HG03354 (cell line): ENCODE results near the gene SLC33A1.
"Not testable (repeated sequence)": the region's sequence is repeated elsewhere in the genome, so short reads cannot be mapped to it uniquely, and the experiment has no call there.

Experiments used
- ATAC-seq: cut with Tn5 transposase; IDR thresholded peaks from one replicate; pipeline ENCODE4 v1.9.1; 2021; ENCODE audit warnings: mild to moderate bottlenecking; ENCODE audit not compliant: unreplicated experiment, poor library complexity, severe bottlenecking

Gene SLC33A1

DNA sequence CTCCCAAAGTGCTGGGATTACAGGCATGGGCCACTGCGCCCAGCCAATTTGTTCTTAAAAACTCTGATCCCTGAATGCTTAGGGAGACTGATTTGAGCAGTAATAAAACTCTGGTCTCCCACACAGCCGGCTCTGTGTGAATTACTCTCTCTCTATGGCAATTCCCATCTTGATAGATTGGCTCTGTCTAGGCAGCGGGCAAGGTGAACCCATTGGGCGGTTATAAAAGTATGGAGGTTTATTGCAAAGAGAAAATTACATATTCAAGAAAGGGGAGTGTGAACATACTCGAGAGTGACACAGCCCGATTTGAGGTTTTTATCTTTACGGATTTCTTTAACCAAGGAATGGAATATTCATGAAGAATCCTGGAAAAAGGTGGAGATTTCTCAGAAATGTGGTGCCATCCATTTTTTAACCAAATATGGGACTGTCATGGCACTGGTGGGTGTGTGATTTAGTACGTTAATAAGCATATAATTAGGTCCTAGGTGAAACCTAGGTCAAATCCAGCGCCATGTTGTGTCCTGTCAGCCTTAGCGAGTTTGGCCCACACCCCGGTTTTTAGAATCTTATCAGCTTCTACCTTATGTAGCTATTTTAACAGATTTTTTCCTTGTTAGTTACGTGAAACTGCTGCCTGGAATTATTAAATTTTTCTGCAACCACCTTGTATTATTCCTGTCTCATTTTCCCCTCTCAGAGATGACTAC, 9.0 kb upstream of the SLC33A1 start:
- no peak for ATAC-seq

GRCh38 chr3:155862290-155862982, 8.2 kb upstream of the SLC33A1 start:
- not testable (repeated sequence) for ATAC-seq

GRCh38 chr3:155861476-155862183, 7.4 kb upstream of the SLC33A1 start:
- ATAC-seq: no peak

DNA sequence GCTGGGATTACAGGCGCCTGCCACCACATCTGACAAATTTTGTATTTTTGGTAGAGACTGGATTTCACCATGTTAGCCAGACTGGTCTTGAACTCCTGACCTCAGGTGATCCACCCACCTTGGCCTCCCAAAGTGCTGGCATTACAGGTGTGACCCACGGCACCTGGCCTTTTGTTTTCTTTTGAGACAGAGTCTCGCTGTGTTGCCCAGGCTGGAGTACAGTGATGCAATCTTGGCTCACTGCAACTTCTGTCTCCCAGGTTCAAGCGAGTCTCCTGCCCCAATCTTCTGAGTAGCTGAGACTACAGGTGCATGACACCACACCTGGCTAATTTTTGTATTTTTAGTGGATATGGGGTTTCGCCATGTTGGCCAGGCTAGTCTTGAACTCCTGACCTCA, 6.2 kb upstream of the SLC33A1 start:
- not testable (repeated sequence) for ATAC-seq

DNA sequence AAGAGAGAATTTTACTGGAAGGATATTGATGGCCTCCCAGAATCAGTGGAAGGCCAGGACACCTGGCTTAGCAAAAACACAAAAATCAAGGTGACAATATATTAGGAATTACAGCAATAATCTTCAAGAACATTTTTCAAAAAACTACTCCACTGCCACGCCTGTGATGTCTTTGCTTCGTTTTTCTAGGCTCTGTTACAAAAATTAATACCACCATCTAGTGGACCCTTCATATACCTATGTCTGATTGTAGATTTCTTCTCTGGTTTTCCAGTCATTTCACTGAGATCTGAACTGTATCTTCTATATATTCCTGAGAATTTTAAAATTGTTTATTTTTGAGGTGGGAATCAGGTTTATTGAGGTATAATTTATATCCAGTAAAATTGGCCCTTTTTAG, 5.6 kb upstream of the SLC33A1 start:
- ATAC-seq: peak; percentile 44

- ATAC-seq: peak; percentile 17
Observed at GRCh38 chr3:155853214-155854140, 750 bp downstream of the SLC33A1 start.

DNA sequence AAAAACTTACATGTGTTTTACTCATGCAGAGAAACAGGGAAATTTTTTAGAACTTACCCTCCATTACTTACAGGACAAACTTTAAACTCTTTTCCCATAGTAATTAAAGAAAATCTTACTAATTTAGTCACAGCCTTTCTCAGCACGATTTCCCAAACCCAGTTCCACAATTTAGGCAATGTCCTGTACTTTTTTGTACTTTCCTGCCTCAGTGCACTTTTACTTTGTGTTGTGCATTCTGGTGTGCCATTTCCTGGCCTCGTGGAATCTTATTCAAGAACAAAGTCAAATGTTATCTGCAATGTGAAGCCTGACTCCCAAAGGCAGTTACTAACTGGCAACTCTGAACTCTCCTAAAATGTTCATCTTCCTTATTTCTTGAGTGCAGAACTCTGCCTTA, 1.9 kb downstream of the SLC33A1 start:
- no peak for ATAC-seq

DNA sequence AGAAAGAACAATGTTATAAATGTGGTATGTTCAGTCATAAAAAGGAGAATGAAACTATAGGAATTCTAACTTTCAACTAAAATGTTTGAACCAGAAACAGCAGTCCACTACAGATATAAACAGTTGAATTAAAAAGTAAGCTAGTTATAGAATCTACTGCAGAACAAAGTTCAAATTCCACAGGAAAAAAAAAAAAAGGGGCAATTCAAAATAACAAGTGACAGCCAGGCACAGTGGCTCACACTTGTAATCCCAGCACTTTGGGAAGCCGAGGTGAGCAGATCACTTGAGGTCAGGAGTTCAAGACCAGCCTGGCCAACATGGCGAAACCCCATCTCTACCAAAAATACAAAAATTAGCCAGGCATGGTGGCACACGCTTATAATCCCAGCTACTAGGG, 4.8 kb downstream of the SLC33A1 start:
- ATAC-seq: not testable (repeated sequence)

- no peak for ATAC-seq
Observed at GRCh38 chr3:155847993-155848392, 6.2 kb downstream of the SLC33A1 start.

DNA sequence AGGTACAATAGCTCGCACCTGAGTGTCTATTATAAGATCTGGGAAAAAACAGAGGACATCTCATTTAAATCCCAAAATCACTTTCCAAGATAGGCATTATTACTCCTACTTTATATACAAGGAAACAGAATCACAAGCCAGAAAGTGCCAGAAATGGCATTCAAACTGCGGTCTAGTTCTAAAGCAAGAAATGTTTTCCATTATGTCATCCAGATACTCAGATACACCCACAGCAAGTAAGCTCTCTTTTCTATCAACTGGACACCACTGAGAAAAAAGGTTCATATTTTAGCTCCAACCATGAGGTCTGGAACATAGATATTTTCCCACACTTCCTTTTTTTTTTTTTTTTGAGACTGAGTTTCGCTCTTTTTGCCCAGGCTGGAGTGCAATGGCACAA, 8.1 kb downstream of the SLC33A1 start:
- no peak for ATAC-seq

DNA sequence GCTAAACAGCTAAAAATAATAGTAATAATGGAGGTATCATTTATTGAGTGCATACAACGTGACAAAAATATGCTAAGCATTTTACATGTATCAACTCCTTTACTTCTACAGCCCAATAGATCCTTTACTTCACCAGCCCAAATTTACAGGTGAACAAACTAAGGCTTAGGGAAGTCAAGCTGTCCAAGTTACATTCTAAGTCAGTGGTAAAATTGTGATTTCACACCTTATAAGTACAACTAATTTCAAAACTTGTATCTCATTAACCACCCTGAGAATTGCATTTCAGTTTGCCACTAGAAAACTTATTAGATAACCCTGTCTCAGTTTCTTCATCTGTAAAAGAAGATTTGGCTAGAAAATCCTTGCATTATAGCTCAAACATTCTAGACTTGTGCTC, 10.7 kb downstream of the SLC33A1 start:
- ATAC-seq: no peak

DNA sequence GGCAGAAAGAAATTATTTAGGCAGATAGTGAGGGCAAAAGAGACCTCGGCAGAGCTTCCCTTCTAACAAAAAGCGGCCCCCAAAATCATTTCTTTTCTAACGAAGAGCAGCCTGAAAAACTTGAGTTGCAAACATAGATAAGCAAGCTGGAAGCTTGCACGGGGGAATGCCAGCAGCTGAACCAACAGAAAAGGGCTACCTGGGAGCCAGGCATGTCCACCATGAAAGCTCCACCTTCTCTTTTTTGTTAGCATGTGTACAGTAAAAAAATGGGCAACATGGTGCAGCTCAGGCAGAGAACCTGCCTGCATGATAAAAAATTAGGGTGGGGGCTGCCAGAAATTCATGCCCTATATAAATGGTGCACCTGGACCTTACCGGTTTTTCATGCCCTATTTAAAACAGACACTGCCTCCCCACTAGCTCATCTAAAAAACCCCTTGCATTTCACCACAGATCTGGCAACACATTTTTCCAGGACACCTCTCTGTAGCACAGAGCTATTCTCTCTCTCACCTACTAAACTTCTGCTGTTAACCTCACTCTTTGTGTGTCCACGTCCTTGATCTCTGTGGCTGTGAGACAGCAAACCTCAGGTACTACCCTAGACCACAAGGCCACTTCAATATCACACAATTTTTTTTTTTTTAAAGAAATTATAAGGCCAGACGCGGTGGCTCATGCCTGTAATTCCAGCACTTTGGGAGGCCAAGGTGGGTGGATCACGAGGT, 18.7 kb downstream of the SLC33A1 start:
- no peak for ATAC-seq

DNA sequence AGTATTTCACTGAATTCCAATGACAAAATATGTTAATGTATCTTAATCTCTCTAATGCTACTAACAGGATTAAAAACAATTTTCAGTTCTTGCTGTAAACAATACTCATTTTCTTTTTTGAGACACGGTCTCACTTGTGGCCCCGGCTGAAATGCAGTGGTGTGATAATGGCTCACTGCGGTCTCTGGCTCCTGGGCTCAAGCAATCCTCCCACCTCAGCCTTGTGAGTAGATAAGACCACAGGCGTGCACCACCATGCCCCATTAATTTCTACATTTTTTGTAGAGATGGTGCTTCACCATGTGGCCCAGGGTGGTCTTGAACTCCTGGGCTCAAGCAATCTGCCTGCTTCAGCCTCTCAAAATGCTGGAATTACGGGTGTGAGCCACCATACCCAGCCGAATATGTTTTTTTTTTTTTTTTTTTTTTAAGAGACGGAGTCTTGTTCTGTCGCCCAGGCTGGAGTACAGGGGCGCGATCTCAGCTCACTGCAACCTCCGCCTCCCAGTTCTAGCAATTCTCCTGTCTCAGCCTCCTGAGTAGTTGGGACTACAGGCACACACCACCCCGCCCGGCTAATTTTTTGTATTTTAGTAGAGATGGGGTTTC, 25.6 kb downstream of the SLC33A1 start:
- ATAC-seq: not testable (repeated sequence)

DNA sequence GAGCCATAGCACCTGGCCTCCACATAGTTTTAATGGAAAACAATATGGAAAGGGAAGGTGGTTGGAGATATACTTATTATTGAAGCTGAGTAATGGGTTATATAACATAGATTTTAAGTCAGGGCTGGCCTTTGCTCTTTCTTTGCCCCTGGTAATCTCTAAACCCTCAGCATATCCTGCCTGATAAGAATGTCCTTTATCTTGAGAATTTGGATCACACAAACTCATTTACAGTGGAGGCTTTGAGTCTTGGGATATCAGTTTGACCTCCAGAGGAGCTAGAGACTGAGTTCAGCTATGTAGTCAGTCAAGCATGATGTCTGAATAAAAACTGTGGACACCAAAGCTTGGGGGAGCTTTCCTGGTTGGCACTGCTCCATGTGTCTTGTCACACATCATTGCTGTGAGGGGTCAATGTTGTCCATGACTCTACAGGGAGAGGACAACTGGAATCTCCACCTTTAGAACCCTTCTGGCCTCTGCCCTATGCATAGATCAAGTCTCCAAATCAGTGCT, 39.1 kb downstream of the SLC33A1 start:
- ATAC-seq: no peak

DNA sequence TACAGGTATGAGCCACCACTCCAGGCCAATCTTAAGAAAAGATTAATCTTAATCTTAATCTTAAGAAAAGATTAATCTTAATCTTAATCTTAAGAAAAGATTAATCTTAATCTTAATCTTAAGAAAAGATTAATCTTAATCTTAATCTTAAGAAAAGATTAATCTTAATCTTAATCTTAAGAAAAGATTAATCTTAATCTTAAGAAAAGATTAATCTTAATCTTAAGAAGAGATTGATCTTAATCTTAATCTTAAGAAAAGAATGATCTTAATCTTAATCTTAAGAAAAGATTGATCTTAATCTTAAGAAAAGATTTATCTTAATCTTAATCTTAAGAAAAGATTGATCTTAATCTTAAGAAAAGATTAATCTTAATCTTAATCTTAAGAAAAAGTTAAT, 41.0 kb downstream of the SLC33A1 start:
- not testable (repeated sequence) for ATAC-seq

- ATAC-seq: no peak
Observed at GRCh38 chr3:155809181-155809580, 45.0 kb downstream of the SLC33A1 start.

DNA sequence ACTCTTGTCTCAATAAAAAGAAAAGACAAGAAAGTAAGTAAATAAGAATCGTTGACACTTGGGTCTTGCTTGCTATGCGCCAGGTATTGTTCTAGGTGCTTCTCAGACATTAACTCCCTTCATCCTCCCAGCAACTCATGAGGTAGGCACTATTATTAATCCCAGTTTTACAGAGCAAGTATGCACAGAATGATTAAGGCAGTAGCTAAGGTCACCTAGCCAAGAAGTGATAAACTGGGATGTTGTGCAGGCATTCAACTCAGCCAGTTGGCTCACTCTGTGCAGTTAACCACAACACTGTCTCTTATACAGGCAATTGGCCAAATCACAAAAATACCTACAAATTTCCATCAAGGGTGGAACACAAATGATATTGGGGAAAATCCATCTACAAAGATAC, 46.4 kb downstream of the SLC33A1 start:
- no peak for ATAC-seq

DNA sequence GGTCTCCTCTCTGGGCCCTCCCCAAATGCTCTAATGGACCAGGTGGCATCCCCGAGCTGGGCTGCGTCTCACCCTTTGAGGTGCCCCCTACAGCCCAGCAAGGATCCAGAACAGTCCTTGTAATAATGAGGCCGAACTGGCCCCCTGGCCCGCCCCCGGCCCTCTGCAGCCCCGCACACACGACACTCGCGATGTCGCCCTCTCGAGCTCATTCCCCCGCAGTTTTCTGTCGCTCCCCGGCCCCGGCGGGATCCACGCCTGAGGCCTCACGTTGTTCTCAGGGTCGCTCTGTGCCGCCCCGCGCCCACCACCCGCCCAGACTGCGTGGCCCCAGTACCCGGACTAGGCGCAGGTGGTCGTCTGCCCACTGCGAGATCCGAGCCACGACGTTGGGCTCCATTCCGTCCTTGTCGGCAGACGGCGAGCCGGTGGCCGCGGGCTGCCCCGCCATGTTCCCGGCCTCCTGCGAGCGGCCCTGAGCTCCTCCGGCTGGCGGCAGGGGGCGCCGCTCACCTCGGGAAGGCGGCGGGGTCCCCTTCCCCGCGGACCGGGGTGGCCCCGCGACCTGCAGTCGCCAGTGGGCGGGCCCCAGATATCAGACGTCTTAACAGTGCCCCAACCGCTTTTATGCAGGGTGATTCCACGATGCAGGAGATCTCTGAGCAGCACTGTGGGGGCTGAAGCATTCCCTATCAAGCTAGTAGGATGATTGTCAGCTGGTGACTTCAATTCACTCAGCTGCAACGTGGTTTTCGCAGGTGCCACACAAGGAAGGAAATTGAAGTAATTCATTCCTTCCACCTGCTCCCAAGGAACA, 48.2 kb downstream of the SLC33A1 start, which contains the start of gene C3orf33:
Gene C3orf33, minus strand, starts transcription at position 477 of the 817 bp plus-strand sequence. Its CDS starts 26 bp downstream, at position 451.
- peak; percentile 96 for ATAC-seq
